ENCODE data around the gene ZNF429. TPM values are rescaled to one million over a fixed set of nuclear protein-coding genes. Genes with fewer than 3 reads are reported as not detected.
"Not testable (repeated sequence)": the region's sequence is repeated elsewhere in the genome, so short reads cannot be mapped to it uniquely, and the experiment has no call there.

ZNF429 gene
- total RNA-seq, 1 donor from 2014 or later = 19.9 TPM

DNA sequence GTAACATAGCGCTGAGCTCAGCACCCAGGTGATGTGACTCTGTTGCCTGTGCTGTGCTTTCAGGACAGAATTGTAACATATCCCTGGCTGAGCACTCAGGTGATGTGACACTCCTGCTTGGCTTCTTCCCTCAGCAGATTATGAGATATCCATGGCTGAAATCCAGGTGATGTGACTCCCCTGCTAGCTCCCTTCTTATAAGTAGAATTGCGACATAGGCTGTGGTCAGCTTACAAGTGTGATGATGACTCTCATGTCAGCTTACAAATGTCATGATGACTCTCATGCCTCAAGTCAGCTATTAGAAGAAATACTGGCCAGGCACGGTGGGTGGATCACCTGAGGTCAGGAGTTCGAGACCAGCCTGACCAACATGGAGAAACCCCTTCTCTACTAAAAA is 14.3 kb upstream of the ZNF429 start:
- no peaks in the 10 kb centered on the region for H3K9me3 Mint-ChIP-seq
- H3K27ac Mint-ChIP-seq = no peak overlapping the region
- H3K4me1 Mint-ChIP-seq = no peaks in the 10 kb centered on the region
- ChIA-PET CTCF (no interaction called here), POLR2A (no interaction called here)
- DNase-seq = no peak
- intact Hi-C loops (cut with micrococcal nuclease) = no loop called here
- no peaks in the 10 kb centered on the region for H3K27me3 Mint-ChIP-seq
- TF ChIP-seq, protein P1, sequence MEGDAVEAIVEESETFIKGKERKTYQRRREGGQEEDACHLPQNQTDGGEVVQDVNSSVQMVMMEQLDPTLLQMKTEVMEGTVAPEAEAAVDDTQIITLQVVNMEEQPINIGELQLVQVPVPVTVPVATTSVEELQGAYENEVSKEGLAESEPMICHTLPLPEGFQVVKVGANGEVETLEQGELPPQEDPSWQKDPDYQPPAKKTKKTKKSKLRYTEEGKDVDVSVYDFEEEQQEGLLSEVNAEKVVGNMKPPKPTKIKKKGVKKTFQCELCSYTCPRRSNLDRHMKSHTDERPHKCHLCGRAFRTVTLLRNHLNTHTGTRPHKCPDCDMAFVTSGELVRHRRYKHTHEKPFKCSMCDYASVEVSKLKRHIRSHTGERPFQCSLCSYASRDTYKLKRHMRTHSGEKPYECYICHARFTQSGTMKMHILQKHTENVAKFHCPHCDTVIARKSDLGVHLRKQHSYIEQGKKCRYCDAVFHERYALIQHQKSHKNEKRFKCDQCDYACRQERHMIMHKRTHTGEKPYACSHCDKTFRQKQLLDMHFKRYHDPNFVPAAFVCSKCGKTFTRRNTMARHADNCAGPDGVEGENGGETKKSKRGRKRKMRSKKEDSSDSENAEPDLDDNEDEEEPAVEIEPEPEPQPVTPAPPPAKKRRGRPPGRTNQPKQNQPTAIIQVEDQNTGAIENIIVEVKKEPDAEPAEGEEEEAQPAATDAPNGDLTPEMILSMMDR (IDR thresholded peaks at IDR 0.05) = no peak
- ATAC-seq (ENCODE audit: low read depth) = no peak
- H3K36me3 Mint-ChIP-seq (ENCODE audit: low read depth) = no peaks in the 10 kb centered on the region
- no peak overlapping the region for H3K4me3 Mint-ChIP-seq

DNA sequence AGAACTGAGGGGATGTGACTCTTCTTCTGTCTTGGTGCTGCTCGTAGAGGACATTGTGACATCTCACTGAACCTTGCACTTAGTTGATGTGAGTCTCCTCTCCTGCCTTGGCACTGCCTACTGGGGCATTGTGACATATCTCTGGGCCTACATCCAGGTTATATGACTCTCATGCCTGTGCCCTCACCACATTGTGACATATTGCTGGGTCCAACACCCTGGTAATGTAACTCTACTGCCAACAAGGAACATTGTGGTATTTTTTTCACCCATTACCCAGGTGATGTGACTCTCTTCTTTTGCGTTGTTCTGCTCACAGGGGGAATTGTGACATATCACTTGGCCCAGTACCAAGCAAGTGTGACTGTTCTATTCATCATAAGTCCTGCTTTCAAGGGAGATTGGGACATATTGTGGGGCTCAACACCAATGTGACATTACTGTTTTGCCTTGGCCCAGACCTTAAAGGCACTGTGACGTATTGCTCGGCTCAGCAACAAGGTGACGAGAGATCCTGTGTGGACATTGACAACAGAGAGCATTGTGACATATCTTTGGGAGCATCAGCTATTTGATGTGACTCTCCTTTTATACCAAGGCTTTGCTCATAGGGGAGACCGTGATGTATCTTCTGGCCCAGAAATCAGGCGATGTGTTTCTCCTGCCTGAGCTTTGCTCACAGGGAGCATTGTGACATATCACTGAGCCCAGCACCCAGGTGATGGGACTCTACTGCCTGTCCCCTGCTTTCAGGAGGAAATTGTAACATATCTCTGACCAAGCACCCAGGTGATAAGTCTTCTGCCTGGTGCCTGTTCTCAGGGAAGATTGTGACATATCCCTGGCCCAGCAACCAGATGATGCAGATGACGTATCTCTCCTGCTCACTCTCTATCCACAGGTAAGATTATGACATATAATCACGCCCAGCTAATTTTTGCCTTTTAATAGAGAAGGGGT is 12.2 kb upstream of the ZNF429 start:
- TF ChIP-seq, protein P1 (IDR thresholded peaks at IDR 0.05) = no peak
- Mint-ChIP-seq H3K27ac (no peak overlapping the region), H3K4me1 (no peaks in the 10 kb centered on the region), H3K4me3 (no peak overlapping the region), H3K27me3 (no peaks in the 10 kb centered on the region), H3K36me3 (ENCODE audit: low read depth) (no peaks in the 10 kb centered on the region), H3K9me3 (no peaks in the 10 kb centered on the region)
- DNase-seq = no peak
- intact Hi-C loops (cut with micrococcal nuclease) = no loop called here
- POLR2A ChIA-PET = no interaction called here
- no peak for ATAC-seq (ENCODE audit: low read depth)
- CTCF ChIA-PET = no interaction called here

DNA sequence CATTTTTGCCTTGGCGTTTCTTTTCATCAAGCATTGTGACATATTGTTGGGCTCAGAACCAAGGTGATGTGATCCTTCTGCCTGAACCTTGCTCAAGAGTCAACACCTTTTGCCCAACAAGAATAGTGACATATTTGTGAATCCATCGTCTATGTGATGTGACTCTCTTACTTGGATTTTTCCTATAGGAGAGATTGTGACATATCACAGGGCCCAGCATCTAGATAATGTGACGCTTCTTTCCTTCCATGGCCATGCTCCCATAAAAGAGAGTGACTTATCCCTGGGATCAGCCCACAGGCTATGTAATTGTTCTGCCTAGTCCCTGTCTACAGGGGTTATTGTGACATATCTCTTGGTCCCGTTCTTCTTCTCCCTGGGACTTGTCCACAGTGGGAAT is 8.5 kb upstream of the ZNF429 start:
- Mint-ChIP-seq H3K36me3 (ENCODE audit: low read depth) (no peaks in the 10 kb centered on the region), H3K27me3 (no peaks in the 10 kb centered on the region), H3K4me3 (no peak overlapping the region), H3K4me1 (no peaks in the 10 kb centered on the region), H3K9me3 (no peaks in the 10 kb centered on the region), H3K27ac (no peak overlapping the region)
- POLR2A ChIA-PET = no interaction called here
- TF ChIP-seq, protein P1 (IDR thresholded peaks at IDR 0.05) = no peak
- DNase-seq (no peak), ATAC-seq (ENCODE audit: low read depth) (no peak)
- CTCF ChIA-PET = no interaction called here
- intact Hi-C loops (cut with micrococcal nuclease) = no loop called here

DNA sequence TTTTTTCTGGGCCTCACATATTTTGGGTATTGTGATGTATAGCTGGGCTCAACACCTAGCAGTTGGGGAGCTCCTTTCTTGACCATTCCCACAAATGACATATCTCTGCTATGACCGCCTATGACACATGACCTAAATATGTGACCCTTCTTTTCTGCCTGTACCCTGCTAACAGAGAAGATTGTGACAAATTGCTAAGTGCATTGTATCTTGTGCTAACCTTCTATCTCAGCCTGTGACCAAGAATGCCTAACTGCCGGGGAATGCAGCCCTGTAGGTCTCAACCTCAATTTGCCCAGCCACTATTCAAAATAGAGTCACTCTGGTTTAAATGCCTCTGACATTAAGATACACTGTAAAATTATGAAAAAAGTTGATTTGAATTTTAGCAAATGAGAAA is 6.8 kb upstream of the ZNF429 start:
- Mint-ChIP-seq H3K36me3 (ENCODE audit: low read depth) (no peaks in the 10 kb centered on the region), H3K27me3 (no peaks in the 10 kb centered on the region), H3K9me3 (no peaks in the 10 kb centered on the region), H3K27ac (no peak overlapping the region), H3K4me1 (no peaks in the 10 kb centered on the region), H3K4me3 (no peak overlapping the region)
- DNase-seq (no peak), ATAC-seq (ENCODE audit: low read depth) (no peak)
- intact Hi-C loops (cut with micrococcal nuclease) = no loop called here
- CTCF ChIA-PET = no interaction called here
- TF ChIP-seq, protein P1 (IDR thresholded peaks at IDR 0.05) = no peak
- POLR2A ChIA-PET = no interaction called here

DNA sequence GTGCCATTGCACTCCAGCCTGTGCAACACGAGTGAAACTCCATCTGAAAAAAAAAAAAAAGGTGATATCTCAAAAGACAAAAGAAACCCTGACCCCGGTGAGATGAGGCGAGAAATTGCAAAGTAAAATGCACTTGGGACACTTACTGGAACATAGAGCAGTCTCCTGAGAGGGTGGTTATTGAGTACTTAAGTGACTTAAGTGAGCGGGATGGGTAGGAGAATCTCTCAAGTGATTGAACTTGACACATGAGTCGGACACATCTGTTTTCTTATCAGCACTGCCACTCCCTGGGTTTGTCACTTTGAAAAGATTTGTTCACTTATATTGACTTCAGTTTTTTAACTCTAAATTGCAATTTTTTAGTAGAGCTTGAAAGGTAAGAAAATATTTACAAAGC is 2.8 kb downstream of the ZNF429 start:
- ATAC-seq (ENCODE audit: low read depth) (no peak), DNase-seq (no peak)
- no peak overlapping the region for H3K27ac Mint-ChIP-seq
- H3K4me3 Mint-ChIP-seq = no peak overlapping the region
- TF ChIP-seq, protein P1 (IDR thresholded peaks at IDR 0.05) = no peak
- H3K9me3 Mint-ChIP-seq = peaks cover 3% of the 10 kb centered on the region
- POLR2A ChIA-PET = no interaction called here
- H3K27me3 Mint-ChIP-seq = no peaks in the 10 kb centered on the region
- H3K36me3 Mint-ChIP-seq (ENCODE audit: low read depth) = peaks cover 33% of the 10 kb centered on the region
- H3K4me1 Mint-ChIP-seq = peaks cover 38% of the 10 kb centered on the region
- intact Hi-C loops (cut with micrococcal nuclease) = loop anchor here (5.0 to 10.0 kb wide), 6 partner anchors 329 to 1086 kb away; partner anchors contain the start of genes ZNF257, ZNF43, ZNF626 and ZNF66
- CTCF ChIA-PET = no interaction called here

DNA sequence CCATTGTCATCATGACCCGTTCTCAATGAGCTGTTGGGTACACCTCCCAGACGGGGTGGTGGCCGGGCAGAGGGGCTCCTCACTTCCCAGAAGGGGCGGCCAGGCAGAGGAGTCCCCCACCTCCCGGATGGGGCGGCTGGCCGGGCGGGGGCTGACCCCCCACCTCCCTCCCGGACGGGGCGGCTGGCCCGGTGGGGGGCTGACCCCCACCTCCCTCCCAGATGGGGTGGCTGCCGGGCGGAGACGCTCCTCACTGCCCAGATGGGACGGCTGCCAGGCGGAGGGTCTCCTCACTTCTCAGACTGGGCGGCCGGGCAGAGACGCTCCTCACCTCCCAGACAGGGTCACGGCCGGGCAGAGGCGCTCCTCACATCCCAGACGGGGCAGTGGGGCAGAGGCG is 5.7 kb downstream of the ZNF429 start:
- ATAC-seq (ENCODE audit: low read depth); H3K4me3 Mint-ChIP-seq; intact Hi-C loops (cut with micrococcal nuclease); H3K9me3 Mint-ChIP-seq; DNase-seq; H3K27me3 Mint-ChIP-seq; H3K27ac Mint-ChIP-seq; CTCF ChIA-PET; POLR2A ChIA-PET: not testable (repeated sequence)
- Mint-ChIP-seq H3K36me3 (ENCODE audit: low read depth) (peaks cover 39% of the 10 kb centered on the region), H3K4me1 (peaks cover 28% of the 10 kb centered on the region)

DNA sequence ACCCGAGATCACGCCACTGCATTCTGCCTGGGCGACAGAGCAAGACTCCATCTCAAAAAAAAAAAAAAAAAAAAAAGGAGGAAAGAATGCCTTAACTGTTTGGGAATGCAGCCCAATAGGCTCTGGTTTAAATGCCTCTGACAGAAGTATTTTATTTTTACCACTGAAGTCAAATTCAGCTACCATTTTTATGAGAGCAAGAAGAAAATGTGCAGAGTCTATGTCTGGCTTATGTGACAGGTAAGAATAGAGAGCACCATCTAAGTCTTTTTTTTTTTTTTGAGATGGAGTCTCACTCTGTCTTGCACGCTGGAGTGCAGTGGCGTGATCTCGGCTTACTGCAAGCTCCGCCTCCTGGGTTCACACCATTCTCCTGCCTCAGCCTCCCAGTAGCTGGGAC is 7.2 kb downstream of the ZNF429 start:
- H3K4me1 Mint-ChIP-seq = peaks cover 16% of the 10 kb centered on the region
- intact Hi-C loops (cut with micrococcal nuclease); H3K27ac Mint-ChIP-seq; H3K4me3 Mint-ChIP-seq; H3K27me3 Mint-ChIP-seq; ATAC-seq (ENCODE audit: low read depth); DNase-seq: not testable (repeated sequence)
- ChIA-PET CTCF (interaction anchor here (0.6 kb wide), 1 partner anchor 796 kb away, joined by 3 read pairs; no protein-coding TSS in a partner anchor), POLR2A (interaction anchor here (0.6 kb wide), 2 partner anchors 22 to 153 kb away, joined by 3 to 4 read pairs; no protein-coding TSS in a partner anchor)
- H3K9me3 Mint-ChIP-seq = peaks cover 14% of the 10 kb centered on the region
- peaks cover 46% of the 10 kb centered on the region for H3K36me3 Mint-ChIP-seq (ENCODE audit: low read depth)

Measured in activated B cell treated with CpG ODN at 0.5 μM for 24 hours (primary cell).